SU-DHL-6 (cell line): Measurements from ENCODE around the gene EXOC3L1.

Experiments used
- H2AFZ ChIP-seq: fragments of 200-600 bp; sonication (generic); 2 replicates; pipeline ENCODE4 v1.6.1; 2014; ENCODE audit warnings: low read depth, mild to moderate bottlenecking, moderate library complexity, mixed read lengths, antibody characterized with exemption, low read length; ENCODE audit not compliant: severe bottlenecking
- H3F3A ChIP-seq: fragments of 200-600 bp; shearing (Covaris generic); 2 replicates; pipeline ENCODE4 v1.6.0; 2016; ENCODE audit warnings: antibody characterized with exemption, mild to moderate bottlenecking; ENCODE audit not compliant: insufficient read depth
- H3K27ac ChIP-seq: fragments of 200-600 bp; sonication (generic); 2 replicates; pipeline ENCODE4 v1.5.1; 2016; ENCODE audit warnings: low read depth, mild to moderate bottlenecking, low read length, moderate library complexity, mixed read lengths
- H3K27me3 ChIP-seq: fragments of 200-600 bp; sonication (generic), shearing (Covaris generic); 2 replicates; pipeline ENCODE4 v1.6.0; 2014; ENCODE audit warnings: mild to moderate bottlenecking, low read length
- H3K36me3 ChIP-seq: fragments of 200-600 bp; sonication (generic); 2 replicates; pipeline ENCODE4 v1.6.1; 2014; ENCODE audit warnings: mild to moderate bottlenecking, low read length, mixed read lengths
- H3K4me2 ChIP-seq: fragments of 300-600, 200-600 bp; shearing (Covaris generic), sonication (generic); 2 replicates; pipeline ENCODE4 v1.6.0; 2014; ENCODE audit warnings: low read length, low read depth, mild to moderate bottlenecking; ENCODE audit not compliant: poor library complexity, severe bottlenecking
- H3K4me3 ChIP-seq: fragments of 200-600 bp; sonication (generic); 2 replicates; pipeline ENCODE4 v1.5.1; 2014; ENCODE audit warnings: antibody characterized with exemption, low read length, mild to moderate bottlenecking, mixed read lengths; ENCODE audit not compliant: insufficient read depth, poor library complexity, severe bottlenecking
- H3K79me2 ChIP-seq: fragments of 200-600 bp; sonication (generic); 2 replicates; pipeline ENCODE4 v1.6.1; 2014; ENCODE audit warnings: mild to moderate bottlenecking, low read length, moderate library complexity; ENCODE audit not compliant: insufficient read depth
- H3K9ac ChIP-seq: fragments of 200-600 bp; sonication (generic); 2 replicates; pipeline ENCODE4 v1.7.0; 2014; ENCODE audit warnings: mild to moderate bottlenecking, low read length
- H3K9me2 ChIP-seq: fragments of 200-600 bp; sonication (generic); replicated peaks from 2 replicates; pipeline ENCODE4 v1.6.1; 2014; ENCODE audit warnings: low read length; ENCODE audit not compliant: insufficient read depth
- H3K9me3 ChIP-seq: fragments of 200-600 bp; sonication (generic); 2 replicates; pipeline ENCODE4 v1.6.1; 2014; ENCODE audit warnings: low read length, mixed read lengths; ENCODE audit not compliant: insufficient read depth
- H4K20me1 ChIP-seq: fragments of 200-600 bp; sonication (generic); 2 replicates; pipeline ENCODE4 v1.6.1; 2014; ENCODE audit warnings: low read depth, mild to moderate bottlenecking, antibody characterized with exemption, low read length, moderate library complexity, mixed read lengths
- CTCF ChIP-seq: fragments of 200-600 bp; sonication (generic); IDR thresholded peaks from one replicate; pipeline ENCODE4 v1.5.1; 2017; ENCODE audit warnings: antibody characterized with exemption, mild to moderate bottlenecking, low read length, moderate library complexity; ENCODE audit not compliant: insufficient read depth, poor library complexity, severe bottlenecking
- EZH2phosphoT487 ChIP-seq: fragments of 200-600 bp; sonication (generic), shearing (Covaris generic); conservative IDR thresholded peaks from 2 replicates; pipeline ENCODE4 v1.6.1; 2018; ENCODE audit warnings: mild to moderate bottlenecking, antibody characterized with exemption, low read length, moderate library complexity, mixed read lengths

The EXOC3L1 gene

GRCh38 chr16:67201411-67202345 is 11.7 kb upstream of the EXOC3L1 start:
- Histone ChIP-seq H3K36me3 (no peaks in the 10 kb centered on the region), H3K9ac (no peak overlapping the region), H3K4me3 (no peak overlapping the region), H3K9me2 (no peaks in the 10 kb centered on the region), H3K27ac (no peak overlapping the region), H3K79me2 (no peaks in the 10 kb centered on the region), H4K20me1 (no peaks in the 10 kb centered on the region), H3K4me2 (no peak overlapping the region), H3K27me3 (no peaks in the 10 kb centered on the region), H3F3A (no peaks in the 10 kb centered on the region), H3K9me3 (no peaks in the 10 kb centered on the region), H2AFZ (no peak overlapping the region)
- TF ChIP-seq CTCF (no peak), EZH2phosphoT487 (no peak)

- TF ChIP-seq EZH2phosphoT487 (no peak), CTCF (no peak)
- Histone ChIP-seq H3K27me3 (no peaks in the 10 kb centered on the region), H2AFZ (no peak overlapping the region), H3F3A (no peaks in the 10 kb centered on the region), H3K4me3 (no peak overlapping the region), H3K4me2 (no peak overlapping the region), H3K27ac (no peak overlapping the region), H3K79me2 (no peaks in the 10 kb centered on the region), H3K9ac (no peak overlapping the region), H4K20me1 (no peaks in the 10 kb centered on the region), H3K36me3 (no peaks in the 10 kb centered on the region), H3K9me2 (no peaks in the 10 kb centered on the region), H3K9me3 (no peaks in the 10 kb centered on the region)
These were observed 10.6 kb upstream of the EXOC3L1 start for GRCh38 chr16:67200491-67200890.

GRCh38 chr16:67199808-67200198 is 9.9 kb upstream of the EXOC3L1 start:
- no peaks in the 10 kb centered on the region for H4K20me1 ChIP-seq
- no peak overlapping the region for H2AFZ ChIP-seq
- H3K9me3 ChIP-seq = no peaks in the 10 kb centered on the region
- H3K4me3 ChIP-seq = no peak overlapping the region
- no peaks in the 10 kb centered on the region for H3K9me2 ChIP-seq
- no peak overlapping the region for H3K4me2 ChIP-seq
- H3F3A ChIP-seq = no peaks in the 10 kb centered on the region
- H3K79me2 ChIP-seq = no peaks in the 10 kb centered on the region
- H3K36me3 ChIP-seq = no peaks in the 10 kb centered on the region
- H3K27ac ChIP-seq = no peak overlapping the region
- no peaks in the 10 kb centered on the region for H3K27me3 ChIP-seq
- TF ChIP-seq CTCF = no peak
- no peak for TF ChIP-seq EZH2phosphoT487
- H3K9ac ChIP-seq = no peak overlapping the region
